Pancreas (tissue), 10 donors: ENCODE results near the gene CDH22. TPM values are rescaled to one million over a fixed set of nuclear protein-coding genes. Genes with fewer than 3 reads are reported as not detected.
A peak's percentile ranks its signal among the peaks of the same experiment; 100 is the strongest.

Experiments used
- ATAC-seq, 4 donors: fragments of 200-7000 bp; cut with Tn5 transposase; one replicate each; pipeline versions ENCODE4 v1.8.0 to v1.9.1; 2020; ENCODE audit warnings: mild to moderate bottlenecking in 4 of 4, moderate library complexity in 4 of 4
- DNase-seq, 6 donors: peaks; one replicate each; pipeline ENCODE4 v3.0.0-alpha.2; 2020
- FAIRE-seq: peaks from 2 replicates; lab custom pipeline; 2012; peaks lifted over from hg19 to GRCh38; lab: Jason Lieb, UNC
- H3K27ac ChIP-seq, 4 donors: fragments of 200-600 bp; sonication (generic); 1 replicate in 3 of 4; 2 replicates in 1 of 4; pipeline versions ENCODE4 v1.5.0 to v1.8.0; 2020
- H3K27me3 ChIP-seq, 4 donors: fragments of 200-600 bp; one replicate each; pipeline ENCODE4 v1.8.0; 2021
- H3K36me3 ChIP-seq, 3 donors: fragments of 200-600 bp; sonication (generic) in 1 of 3; one replicate each; pipeline versions ENCODE4 v1.5.0 to v1.8.0; 2020 to 2021
- H3K4me1 ChIP-seq, 3 donors: fragments of 200-600 bp; one replicate each; pipeline ENCODE4 v1.8.0; 2021
- H3K4me3 ChIP-seq, 4 donors: fragments of 200-600 bp; sonication (generic) in 2 of 4; one replicate each; pipeline versions ENCODE4 v1.5.0 to v1.8.0; 2020 to 2021
- H3K9me3 ChIP-seq, 4 donors: fragments of 200-600 bp; one replicate each; pipeline ENCODE4 v1.8.0; 2021
- WGBS, 2 donors: extraction: QIAGEN DNeasy Blood & Tissue Kit; methylation state at CpG; one replicate each; pipeline ENCODE4 v1.1.7; 2013; 5-methylcytosine and 5-hydroxymethylcytosine counted together
- intact Hi-C, 3 donors: fragments of 100-400 bp; cut with DNase I; formaldehyde crosslinking; loops; one replicate each; pipeline versions ENCODE4 v1.11.1 to v1.14.2; 2022
- polyA plus RNA-seq, 2 donors: library from polyadenylated mRNA; stranded (reverse); fragments of 200-250 nt; gene quantifications; one replicate each; pipeline ENCODE4 v1.2.3, GENCODE V29; 2013
- total RNA-seq, 6 donors: library from RNA; stranded (reverse); fragmentation: NEBNext Ultra II Directional in 4 of 6; extraction: Animal tissue kit (Norgen Biotek cat#: 25700) in 4 of 6; gene quantifications; one replicate each; pipeline versions ENCODE4 v1.2.1 to v1.2.4, GENCODE V29; 2021 to 2023
- TF ChIP-seq, protein P1 (sequence below), 4 donors: fragments of 200-600 bp; sonication (generic) in 3 of 4; IDR thresholded peaks; one replicate each; pipeline versions ENCODE4 v1.5.0 to v1.8.0; 2021; ENCODE audit warnings: antibody characterized with exemption in 4 of 4
- donor health status: healthy with polysubstance abuse.
- donor health status: DM: no; HTN: no; CAD: no; lungs with moderate emphysema.
- donor health status: DM: no; HTN: no; CAD: no.
- donor health status: control.
- donor health status: control.
- donor health status: Bipolar disorder and iron deficiency.
- donor health status: DM: yes; HTN: yes; CAD: no.
- donor health status: DM: no; HTN: no; CAD: no.
- donor health status: DM: no; HTN: no; CAD: no.
- donor health status: DM: yes; HTN: yes; CAD: no.

Gene CDH22
- total and polyA plus RNA-seq, 8 donors, result 0.97 to 11.9 (median 3.3) TPM

DNA sequence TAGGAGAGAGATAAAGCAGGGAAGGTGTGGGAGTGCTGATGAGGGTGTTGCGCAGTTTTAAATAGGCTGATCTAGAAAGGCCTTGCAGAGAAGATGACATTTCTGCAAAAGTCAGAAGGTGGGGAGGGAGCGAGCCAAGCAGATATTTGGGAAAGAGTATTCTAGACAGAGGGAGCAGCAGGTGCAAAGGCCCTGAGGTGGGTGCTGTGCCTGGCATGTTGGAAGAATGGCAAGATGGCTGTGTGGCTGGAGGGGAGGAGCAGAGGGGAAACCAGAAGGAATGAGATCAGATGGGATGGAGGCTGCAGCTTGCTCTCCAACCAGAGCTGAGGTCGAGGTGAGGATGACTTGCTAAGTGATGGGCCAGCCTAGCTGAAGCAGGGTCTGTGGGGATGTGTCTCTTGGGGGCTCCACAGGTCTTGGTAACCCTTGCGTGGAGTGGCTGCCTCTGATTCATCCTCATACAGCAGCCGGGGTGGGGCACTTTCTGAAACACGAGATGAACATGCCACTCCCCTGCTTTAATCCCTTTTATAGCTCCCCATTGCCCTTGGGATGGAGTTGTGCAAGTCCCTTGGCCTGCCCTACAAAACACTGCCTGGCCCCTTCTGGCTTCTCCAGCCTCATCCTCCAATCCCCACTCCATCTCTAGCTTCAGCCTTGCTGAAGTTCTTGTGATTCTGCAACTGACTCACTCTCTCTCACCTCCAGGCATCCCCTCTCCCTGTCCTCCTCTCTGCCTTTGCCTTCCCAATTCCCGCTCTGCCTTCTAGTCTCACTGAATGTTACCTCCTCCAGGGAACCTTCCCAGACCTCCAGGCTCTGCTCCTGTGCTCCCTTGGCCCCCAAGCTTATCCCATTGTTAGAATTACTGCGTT is 94.1 kb downstream of the CDH22 start:
- FAIRE-seq (no peak), ATAC-seq (peak in 2 of 4 donors; percentile 24 to 25), DNase-seq (no peak)
- H3K27ac ChIP-seq, result no peak overlapping the region
- no peak overlapping the region for H3K4me3 ChIP-seq
- 57 to 74% methylated on average over 8 of the region's 8 CpGs for WGBS, 2 donors
- TF ChIP-seq, protein P1, sequence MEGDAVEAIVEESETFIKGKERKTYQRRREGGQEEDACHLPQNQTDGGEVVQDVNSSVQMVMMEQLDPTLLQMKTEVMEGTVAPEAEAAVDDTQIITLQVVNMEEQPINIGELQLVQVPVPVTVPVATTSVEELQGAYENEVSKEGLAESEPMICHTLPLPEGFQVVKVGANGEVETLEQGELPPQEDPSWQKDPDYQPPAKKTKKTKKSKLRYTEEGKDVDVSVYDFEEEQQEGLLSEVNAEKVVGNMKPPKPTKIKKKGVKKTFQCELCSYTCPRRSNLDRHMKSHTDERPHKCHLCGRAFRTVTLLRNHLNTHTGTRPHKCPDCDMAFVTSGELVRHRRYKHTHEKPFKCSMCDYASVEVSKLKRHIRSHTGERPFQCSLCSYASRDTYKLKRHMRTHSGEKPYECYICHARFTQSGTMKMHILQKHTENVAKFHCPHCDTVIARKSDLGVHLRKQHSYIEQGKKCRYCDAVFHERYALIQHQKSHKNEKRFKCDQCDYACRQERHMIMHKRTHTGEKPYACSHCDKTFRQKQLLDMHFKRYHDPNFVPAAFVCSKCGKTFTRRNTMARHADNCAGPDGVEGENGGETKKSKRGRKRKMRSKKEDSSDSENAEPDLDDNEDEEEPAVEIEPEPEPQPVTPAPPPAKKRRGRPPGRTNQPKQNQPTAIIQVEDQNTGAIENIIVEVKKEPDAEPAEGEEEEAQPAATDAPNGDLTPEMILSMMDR (IDR thresholded peaks at IDR 0.05), result no peak
- no peaks in the 10 kb centered on the region for H3K9me3 ChIP-seq
- intact Hi-C loops, result no loop called here
- H3K27me3 ChIP-seq, result no peaks in the 10 kb centered on the region
- H3K36me3 ChIP-seq, result no peaks in the 10 kb centered on the region
- H3K4me1 ChIP-seq, result no peaks in the 10 kb centered on the region

DNA sequence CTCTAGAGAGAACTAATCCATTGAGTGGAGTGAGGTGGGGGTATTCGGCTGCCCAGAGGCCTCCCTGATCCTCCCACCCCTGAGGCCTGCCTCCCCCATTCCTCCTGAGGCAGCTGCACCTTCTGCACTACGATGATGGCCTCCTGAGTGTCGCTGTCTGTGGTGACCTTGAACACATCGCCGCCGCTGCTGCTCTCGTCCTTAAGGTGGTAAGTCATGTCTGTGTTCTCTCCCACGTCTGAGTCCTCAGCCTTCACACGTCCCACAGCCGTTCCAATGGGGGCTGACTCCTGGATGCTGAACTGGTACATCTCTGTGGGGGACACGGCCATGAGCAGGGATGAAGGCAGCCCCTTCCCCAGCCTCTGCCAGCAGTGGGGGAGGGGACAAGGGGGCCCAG is 95.4 kb downstream of the CDH22 start:
- intact Hi-C loops, result no loop called here
- WGBS, 2 donors, result 23 to 45% methylated on average over 11 of the region's 11 CpGs
- Histone ChIP-seq H3K36me3 (no peaks in the 10 kb centered on the region), H3K27me3 (no peaks in the 10 kb centered on the region), H3K27ac (no peak overlapping the region), H3K4me1 (no peaks in the 10 kb centered on the region), H3K4me3 (no peak overlapping the region), H3K9me3 (no peaks in the 10 kb centered on the region)
- TF ChIP-seq, protein P1 (IDR thresholded peaks at IDR 0.05), result no peak
- no peak for FAIRE-seq
- ATAC-seq, result no peak
- DNase-seq, result no peak

DNA sequence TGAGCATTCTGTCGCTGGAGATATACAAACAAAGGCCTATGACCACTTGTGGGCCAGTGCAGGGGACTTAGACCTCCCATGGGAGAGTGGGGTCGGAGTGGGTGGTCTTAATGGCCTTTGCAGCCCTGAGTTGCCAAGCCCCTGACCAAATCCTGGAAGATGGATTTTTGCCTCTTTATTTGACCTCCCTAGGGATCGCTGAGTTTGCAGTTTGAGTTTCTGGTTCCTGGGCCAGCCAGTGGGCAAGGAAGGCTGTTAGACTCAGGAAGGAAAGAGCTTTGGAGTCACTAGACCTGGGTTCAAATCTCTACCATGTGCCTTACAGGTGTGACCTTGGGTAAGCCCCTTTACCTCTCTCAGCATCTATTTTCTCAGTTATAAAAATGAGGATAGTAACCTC is 96.0 kb downstream of the CDH22 start:
- no peak for ATAC-seq

DNA sequence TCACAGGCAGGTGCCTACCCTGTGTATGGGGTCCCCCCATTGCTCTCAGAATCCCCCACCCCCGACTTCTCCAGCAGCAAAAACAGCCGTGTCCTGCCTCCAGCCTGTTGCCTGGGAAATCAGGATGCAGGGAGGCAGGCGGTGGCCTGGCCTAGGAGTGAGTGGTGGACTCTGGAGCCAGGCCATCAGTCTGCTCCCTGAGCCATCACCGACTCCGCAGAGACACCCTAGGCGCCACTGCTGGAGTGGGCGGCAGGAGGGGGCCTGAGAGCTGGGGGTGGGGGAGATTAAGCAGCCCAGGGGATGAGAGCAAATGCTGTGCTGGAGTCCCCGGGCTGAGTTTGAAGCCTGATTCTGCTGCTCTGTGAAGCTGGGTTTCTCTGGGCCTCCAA is 97.0 kb downstream of the CDH22 start:
- FAIRE-seq, result no peak
- no peaks in the 10 kb centered on the region for H3K27me3 ChIP-seq
- no peaks in the 10 kb centered on the region for H3K36me3 ChIP-seq
- no peak overlapping the region for H3K27ac ChIP-seq
- no peak for ATAC-seq
- no peak for DNase-seq
- WGBS, 2 donors, result 57 to 75% methylated on average over 8 of the region's 8 CpGs
- no peaks in the 10 kb centered on the region for H3K4me1 ChIP-seq
- intact Hi-C loops, result no loop called here
- TF ChIP-seq, protein P1 (IDR thresholded peaks at IDR 0.05), result no peak
- H3K9me3 ChIP-seq, result no peaks in the 10 kb centered on the region
- no peak overlapping the region for H3K4me3 ChIP-seq

More for the DNA sequence above, 96.0 kb downstream of the CDH22 start:
- no peaks in the 10 kb centered on the region for H3K36me3 ChIP-seq
- no peak for FAIRE-seq
- no peaks in the 10 kb centered on the region for H3K27me3 ChIP-seq
- TF ChIP-seq, protein P1 (IDR thresholded peaks at IDR 0.05), result no peak
- no peak overlapping the region for H3K27ac ChIP-seq
- DNase-seq, result no peak
- H3K4me1 ChIP-seq, result no peaks in the 10 kb centered on the region
- intact Hi-C loops, result no loop called here
- H3K9me3 ChIP-seq, result no peaks in the 10 kb centered on the region
- H3K4me3 ChIP-seq, result no peak overlapping the region
- 51 to 65% methylated on average over 3 of the region's 3 CpGs for WGBS, 2 donors
